Activated naive CD4-positive, alpha-beta T cell treated with anti-CD3 and anti-CD28 coated beads, Interleukin-2, amount 50 U/mL, for 24 hours (primary cell): ENCODE results near the gene TSPAN3.

ENCODE experiments used
- H3K27ac Mint-ChIP-seq: one replicate; pipeline ENCODE4 v1.8.0; 2021; ENCODE audit warnings: mild to moderate bottlenecking, mixed read lengths
- H3K27me3 Mint-ChIP-seq: one replicate; pipeline ENCODE4 v1.8.0; 2021; ENCODE audit warnings: mixed read lengths
- H3K36me3 Mint-ChIP-seq: one replicate; pipeline ENCODE4 v1.8.0; 2021; ENCODE audit warnings: mixed read lengths
- H3K4me1 Mint-ChIP-seq: one replicate; pipeline ENCODE4 v1.8.0; 2021; ENCODE audit warnings: mixed read lengths
- H3K4me3 Mint-ChIP-seq: one replicate; pipeline ENCODE4 v1.8.0; 2021; ENCODE audit warnings: mild to moderate bottlenecking, mixed read lengths
- H3K9me3 Mint-ChIP-seq: one replicate; pipeline ENCODE4 v1.8.0; 2021; ENCODE audit warnings: mixed read lengths

The TSPAN3 gene

DNA sequence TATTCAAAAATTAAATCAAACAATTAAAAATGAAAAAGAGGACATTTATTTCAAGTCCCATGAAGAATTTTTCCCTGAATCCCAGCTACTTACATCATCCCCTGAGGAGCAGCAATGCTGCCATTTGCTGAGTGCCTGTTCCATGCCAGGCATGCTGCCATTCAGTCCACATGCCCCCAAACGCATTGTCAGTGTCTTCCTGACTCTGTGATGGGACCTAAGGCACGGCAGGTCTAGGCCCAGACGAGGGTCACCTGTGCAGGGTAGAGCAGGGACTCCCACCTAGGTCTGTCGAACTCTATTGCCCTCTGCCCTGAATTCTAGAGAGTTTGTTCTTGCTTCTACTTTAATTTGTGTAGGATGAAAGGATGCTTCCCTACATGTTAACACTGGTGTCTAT, 68.9 kb downstream of the TSPAN3 start:
- H3K27me3 Mint-ChIP-seq = no peaks in the 10 kb centered on the region
- peaks cover 96% of the 10 kb centered on the region for H3K4me1 Mint-ChIP-seq
- H3K27ac Mint-ChIP-seq = no peak overlapping the region
- peaks cover 8% of the 10 kb centered on the region for H3K36me3 Mint-ChIP-seq
- H3K9me3 Mint-ChIP-seq = no peaks in the 10 kb centered on the region
- H3K4me3 Mint-ChIP-seq = peak overlapping the region; percentile 20

- H3K9me3 Mint-ChIP-seq = no peaks in the 10 kb centered on the region
- H3K4me1 Mint-ChIP-seq = peaks cover 92% of the 10 kb centered on the region
- H3K4me3 Mint-ChIP-seq = peak overlapping the region; percentile 27
- H3K27ac Mint-ChIP-seq = peak overlapping the region; percentile 42
- H3K27me3 Mint-ChIP-seq = no peaks in the 10 kb centered on the region
- H3K36me3 Mint-ChIP-seq = peaks cover 8% of the 10 kb centered on the region
Measured at GRCh38 chr15:77001351-77001750, 69.6 kb downstream of the TSPAN3 start.

GRCh38 chr15:76999996-77000395, 70.9 kb downstream of the TSPAN3 start:
- no peak overlapping the region for H3K27ac Mint-ChIP-seq
- no peak overlapping the region for H3K4me3 Mint-ChIP-seq
- no peaks in the 10 kb centered on the region for H3K9me3 Mint-ChIP-seq
- no peaks in the 10 kb centered on the region for H3K27me3 Mint-ChIP-seq
- H3K36me3 Mint-ChIP-seq = peaks cover 6% of the 10 kb centered on the region
- H3K4me1 Mint-ChIP-seq = peaks cover 92% of the 10 kb centered on the region

DNA sequence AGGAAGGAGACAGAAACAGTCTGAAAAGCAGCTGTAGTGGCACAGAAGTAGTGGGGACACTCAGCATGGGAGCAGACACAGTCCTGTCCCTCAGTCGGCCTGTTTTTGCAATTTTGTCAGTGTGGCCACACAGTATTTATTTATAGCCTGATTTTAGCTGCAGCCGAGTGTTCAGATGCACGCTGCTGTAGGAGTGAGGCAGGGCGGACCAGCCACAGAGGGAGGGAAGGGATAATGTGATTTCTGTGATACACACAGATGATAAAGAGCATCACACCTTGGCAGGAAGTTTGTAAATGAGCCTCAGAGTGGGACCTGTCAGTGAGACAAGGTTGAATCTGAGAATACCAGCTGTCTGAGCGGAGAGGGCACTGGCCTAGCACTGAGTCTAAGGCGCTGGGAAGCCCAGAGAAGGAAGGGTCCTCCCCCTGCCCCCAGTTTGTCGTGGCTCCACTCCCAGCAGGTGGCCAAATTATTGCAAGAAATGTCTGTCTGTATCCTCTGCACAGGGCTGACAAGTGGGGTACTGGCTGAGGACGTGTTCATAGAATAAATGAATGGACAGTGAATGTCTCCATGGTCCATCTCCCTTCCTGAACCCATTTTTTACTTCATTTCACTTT, 72.1 kb downstream of the TSPAN3 start:
- Mint-ChIP-seq H3K9me3 (no peaks in the 10 kb centered on the region), H3K4me3 (peak overlapping the region; percentile 93), H3K27ac (peak overlapping the region; percentile 36), H3K4me1 (peaks cover 92% of the 10 kb centered on the region), H3K27me3 (no peaks in the 10 kb centered on the region), H3K36me3 (no peaks in the 10 kb centered on the region)

DNA sequence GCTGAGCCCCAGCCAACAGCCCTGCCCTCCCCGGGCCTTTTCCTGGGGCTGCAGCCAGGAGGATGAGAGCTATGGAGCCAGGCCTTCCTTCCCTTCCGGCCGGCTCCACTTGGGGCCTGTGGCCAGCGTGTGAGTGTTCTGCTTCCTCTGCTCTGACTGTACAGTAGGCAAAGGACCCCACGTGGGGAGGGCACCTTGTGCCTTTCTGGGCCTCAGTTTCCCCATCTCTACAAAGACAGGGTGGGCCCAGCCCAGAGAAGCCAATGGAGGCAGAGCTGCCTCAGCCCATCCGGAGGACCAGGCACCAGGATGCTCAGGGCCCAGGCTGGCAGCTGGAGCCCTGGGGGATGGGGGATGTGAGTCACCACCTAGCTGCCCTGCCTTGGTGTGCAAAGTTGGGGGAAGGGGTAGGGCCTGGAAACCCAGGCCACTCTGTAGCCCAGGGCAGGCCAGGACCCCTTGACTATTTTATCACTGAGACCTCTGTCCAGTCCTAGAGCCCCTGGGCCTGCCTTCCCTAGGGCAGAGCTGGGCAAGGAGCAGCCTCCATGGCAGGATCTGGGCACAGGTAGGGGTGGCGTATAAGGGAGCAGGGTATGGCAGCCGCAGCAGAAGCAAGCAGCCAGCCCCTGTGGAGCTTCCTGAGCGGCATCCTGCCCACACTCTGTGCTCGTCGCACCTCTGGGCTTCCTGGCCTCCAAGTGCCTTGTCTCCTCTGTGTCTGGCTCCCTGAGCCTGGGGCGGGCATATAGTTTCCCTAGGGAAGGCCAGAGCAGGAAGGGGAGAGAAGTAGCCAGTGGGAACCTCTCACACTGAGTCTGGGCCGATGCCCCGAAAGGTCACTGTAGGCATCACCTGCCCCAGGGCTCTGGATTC, 74.1 kb downstream of the TSPAN3 start:
- H3K4me1 Mint-ChIP-seq = peaks cover 85% of the 10 kb centered on the region
- H3K27me3 Mint-ChIP-seq = no peaks in the 10 kb centered on the region
- H3K9me3 Mint-ChIP-seq = no peaks in the 10 kb centered on the region
- peak overlapping the region; percentile 90 for H3K27ac Mint-ChIP-seq
- H3K36me3 Mint-ChIP-seq = no peaks in the 10 kb centered on the region
- H3K4me3 Mint-ChIP-seq = peak overlapping the region; percentile 93

- Mint-ChIP-seq H3K36me3 (no peaks in the 10 kb centered on the region), H3K9me3 (no peaks in the 10 kb centered on the region), H3K27me3 (no peaks in the 10 kb centered on the region), H3K27ac (peak overlapping the region; percentile 97), H3K4me1 (peaks cover 78% of the 10 kb centered on the region), H3K4me3 (peak overlapping the region; percentile 93)
Measured at GRCh38 chr15:76996076-76996525, 74.8 kb downstream of the TSPAN3 start.

DNA sequence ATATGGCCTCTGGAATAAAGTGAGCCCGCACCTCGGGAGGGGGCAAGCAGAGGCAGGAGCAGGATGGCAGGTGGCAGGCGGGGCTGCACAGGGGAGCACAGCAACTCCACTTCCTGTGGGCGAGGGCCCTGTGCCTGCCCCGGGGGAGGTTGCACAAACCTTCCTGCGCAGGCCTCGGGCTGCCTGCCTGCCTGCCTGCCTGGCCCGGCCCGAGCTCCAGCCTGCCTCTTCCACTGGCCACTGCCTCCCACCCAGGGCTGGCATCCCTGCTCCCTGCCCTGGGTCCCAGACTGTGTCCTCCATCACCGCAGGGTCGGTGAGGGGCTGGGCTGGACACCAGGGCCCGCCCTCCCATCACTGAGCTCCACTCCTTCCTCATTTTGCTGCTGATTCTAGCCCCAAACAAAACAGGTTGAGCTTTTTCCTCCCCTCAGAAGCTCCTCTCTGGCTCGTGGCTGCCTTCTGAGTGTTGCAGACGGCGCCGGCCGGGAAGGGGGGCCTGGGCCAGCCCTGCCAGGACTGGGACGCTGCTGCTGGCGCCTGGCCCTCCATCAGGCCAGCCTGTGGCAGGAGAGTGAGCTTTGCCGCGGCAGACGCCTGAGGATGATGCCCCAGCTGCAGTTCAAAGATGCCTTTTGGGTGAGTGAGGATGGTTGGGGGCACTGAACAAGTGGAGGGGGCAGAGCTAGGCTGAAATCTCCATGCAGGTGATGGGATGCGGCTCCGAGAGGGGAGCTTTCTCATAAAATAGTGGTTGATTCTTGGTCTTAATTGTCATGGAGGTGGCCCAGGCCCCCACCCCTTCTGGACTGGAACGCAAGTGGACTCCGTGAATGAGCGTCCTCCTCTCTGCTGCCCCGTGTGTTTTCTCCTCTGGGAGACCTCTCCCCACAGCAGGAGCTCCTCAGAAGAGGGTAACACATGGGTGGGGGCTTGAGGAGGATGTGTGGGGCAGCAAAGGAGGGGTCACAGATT, 75.7 kb downstream of the TSPAN3 start, which contains the start of gene PSTPIP1:
TSS of gene PSTPIP1 (plus strand) at position 156 of the 975 bp plus-strand sequence. CDS start at position 604, 448 bp downstream.
- no peaks in the 10 kb centered on the region for H3K9me3 Mint-ChIP-seq

DNA sequence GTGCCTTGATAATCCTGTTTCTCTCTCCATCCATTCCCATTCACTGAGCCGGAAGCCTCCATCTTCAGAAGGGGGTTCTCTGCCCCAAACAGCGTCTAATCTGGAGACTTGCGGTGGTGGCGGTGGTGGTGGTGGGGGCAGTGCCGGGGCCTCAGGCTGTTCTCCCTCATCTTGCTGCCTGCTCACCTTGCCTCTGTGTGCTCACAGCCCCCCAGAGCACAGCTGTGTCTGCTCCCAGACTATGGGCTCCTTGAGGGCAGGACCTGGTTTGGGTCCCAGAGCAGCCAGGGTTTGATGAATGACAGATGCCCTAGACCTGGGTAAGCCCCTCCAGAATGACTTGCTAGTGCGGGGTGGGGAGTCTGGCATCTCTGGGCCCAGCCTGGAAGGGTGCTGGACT, 76.4 kb downstream of the TSPAN3 start:
- H3K36me3 Mint-ChIP-seq = no peaks in the 10 kb centered on the region
- peak overlapping the region; percentile 97 for H3K27ac Mint-ChIP-seq
- peak overlapping the region; percentile 93 for H3K4me3 Mint-ChIP-seq
- peaks cover 68% of the 10 kb centered on the region for H3K4me1 Mint-ChIP-seq
- no peaks in the 10 kb centered on the region for H3K27me3 Mint-ChIP-seq
- no peaks in the 10 kb centered on the region for H3K9me3 Mint-ChIP-seq

More for the DNA sequence above, 75.7 kb downstream of the TSPAN3 start, which contains the start of gene PSTPIP1:
- Mint-ChIP-seq H3K4me1 (peaks cover 72% of the 10 kb centered on the region), H3K4me3 (peak within 1 kb of the TSS; percentile 93), H3K27ac (peak within 1 kb of the TSS; percentile 97), H3K27me3 (no peaks in the 10 kb centered on the region), H3K36me3 (no peaks in the 10 kb centered on the region)

- H3K36me3 Mint-ChIP-seq = no peaks in the 10 kb centered on the region
- H3K4me1 Mint-ChIP-seq = peaks cover 66% of the 10 kb centered on the region
- H3K4me3 Mint-ChIP-seq = peak overlapping the region; percentile 93
- no peaks in the 10 kb centered on the region for H3K9me3 Mint-ChIP-seq
- peak overlapping the region; percentile 97 for H3K27ac Mint-ChIP-seq
- no peaks in the 10 kb centered on the region for H3K27me3 Mint-ChIP-seq
Measured at GRCh38 chr15:76994001-76994400, 76.9 kb downstream of the TSPAN3 start.

GRCh38 chr15:76993114-76993725, 77.7 kb downstream of the TSPAN3 start:
- peak overlapping the region; percentile 28 for H3K4me3 Mint-ChIP-seq

DNA sequence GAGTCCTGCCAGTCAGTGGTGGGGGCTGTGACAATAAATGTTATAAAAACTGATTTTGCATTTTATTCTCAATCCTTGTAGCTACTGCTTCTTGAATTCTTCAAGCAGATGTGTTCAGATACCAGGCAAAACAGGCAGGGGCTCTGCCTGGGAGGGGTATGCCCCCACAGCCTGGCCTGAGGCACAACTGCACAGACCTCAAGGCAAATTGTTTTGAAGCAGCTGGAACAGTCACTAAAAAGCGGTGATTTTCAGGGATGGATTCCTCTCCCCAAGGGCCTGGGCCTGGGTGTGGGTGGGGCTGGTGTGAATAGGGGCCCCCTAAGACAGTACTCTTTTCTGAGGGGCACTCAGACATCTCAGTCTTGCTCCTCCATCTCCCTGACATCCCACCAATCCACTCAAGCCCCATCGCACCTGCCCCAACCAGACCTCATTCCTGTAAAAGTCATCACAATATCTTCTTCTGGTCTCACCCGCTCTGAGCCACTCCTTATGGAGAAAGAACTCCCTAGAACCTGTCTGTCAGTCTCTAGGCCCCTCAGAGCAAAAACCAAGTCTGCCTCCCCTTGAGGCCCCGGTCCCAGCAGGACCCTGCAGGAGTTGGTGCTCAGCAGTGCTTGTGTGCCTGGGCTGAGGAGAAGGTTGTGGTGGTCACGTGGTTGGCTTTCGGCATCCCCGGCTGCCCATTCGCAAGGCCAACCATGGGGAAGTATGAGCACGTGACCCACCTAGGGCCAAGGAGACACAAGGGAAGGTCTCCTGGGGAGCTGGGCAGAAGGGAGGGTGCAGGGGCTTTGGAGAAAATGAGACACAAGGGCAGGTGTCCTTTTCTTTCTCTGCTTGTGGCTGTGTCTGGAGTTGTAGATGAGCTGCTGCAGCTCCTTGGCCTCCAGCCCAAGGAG, 78.9 kb downstream of the TSPAN3 start:
- H3K36me3 Mint-ChIP-seq = no peaks in the 10 kb centered on the region
- H3K27ac Mint-ChIP-seq = peak overlapping the region; percentile 46
- H3K4me3 Mint-ChIP-seq = no peak overlapping the region
- H3K9me3 Mint-ChIP-seq = no peaks in the 10 kb centered on the region
- H3K27me3 Mint-ChIP-seq = no peaks in the 10 kb centered on the region
- H3K4me1 Mint-ChIP-seq = peaks cover 64% of the 10 kb centered on the region

More at GRCh38 chr15:76993114-76993725, 77.7 kb downstream of the TSPAN3 start:
- Mint-ChIP-seq H3K4me1 (peaks cover 66% of the 10 kb centered on the region), H3K36me3 (no peaks in the 10 kb centered on the region), H3K27me3 (no peaks in the 10 kb centered on the region), H3K27ac (peak overlapping the region; percentile 59), H3K9me3 (no peaks in the 10 kb centered on the region)
